OCI-LY7 (cell line): ENCODE data around the gene DLX1. TPM values are rescaled to one million over a fixed set of nuclear protein-coding genes. Genes with fewer than 3 reads are reported as not detected.
A peak's percentile ranks its signal among the peaks of the same experiment; 100 is the strongest.

Experiments used
- BruUV-seq: library from RNA; stranded (reverse); fragments of 400-500 nt; replicated peaks from 2 replicates; lab custom pipeline; 2021; lab: Mats Ljungman, UMichigan
- CTCF ChIA-PET: fragments of 300-600 bp; sonication (Branson Sonifier 250); formaldehyde crosslinking; loops from one replicate; lab custom pipeline; 2022; ENCODE audit warnings: antibody characterized with exemption; ENCODE audit not compliant: unreplicated experiment; lab: Charles Lee
- POLR2A ChIA-PET: fragments of 300-600 bp; sonication (Branson Sonifier 250); formaldehyde crosslinking; loops from one replicate; lab custom pipeline; 2022; ENCODE audit warnings: antibody characterized with exemption; lab: Charles Lee
- DNase-seq: peaks from one replicate; pipeline ENCODE4 v3.0.0-alpha.2; 2015; ENCODE audit warnings: low spot score
- H2AFZ ChIP-seq: fragments of 200-600 bp; sonication (generic), shearing (Covaris generic); 2 replicates; pipeline ENCODE4 v1.6.1; 2014; ENCODE audit warnings: mild to moderate bottlenecking, antibody characterized with exemption, low read length, moderate library complexity
- H3K27ac ChIP-seq: fragments of 200-600 bp; sonication (generic); 2 replicates; pipeline ENCODE4 v1.5.1; 2014; ENCODE audit warnings: mixed run types, low read depth, mild to moderate bottlenecking, moderate library complexity, low read length, inconsistent platforms; ENCODE audit not compliant: poor library complexity, severe bottlenecking
- H3K36me3 ChIP-seq: fragments of 200-600 bp; sonication (generic); 2 replicates; pipeline ENCODE4 v1.6.1; 2014; ENCODE audit warnings: mild to moderate bottlenecking, antibody characterized with exemption, low read length, moderate library complexity, mixed read lengths; ENCODE audit not compliant: insufficient read depth
- H3K4me1 ChIP-seq: fragments of 200-600 bp; sonication (generic); 2 replicates; pipeline ENCODE4 v1.5.1; 2014; ENCODE audit warnings: mild to moderate bottlenecking, low read length; ENCODE audit not compliant: insufficient read depth, poor library complexity, severe bottlenecking
- H3K4me2 ChIP-seq: fragments of 200-600 bp; sonication (generic); 2 replicates; pipeline ENCODE4 v1.6.1; 2014; ENCODE audit warnings: mild to moderate bottlenecking, low read length
- H3K4me3 ChIP-seq: fragments of 200-600 bp; sonication (generic); 2 replicates; pipeline ENCODE4 v1.5.1; 2014; ENCODE audit warnings: mild to moderate bottlenecking, low read depth, low read length; ENCODE audit not compliant: poor library complexity, severe bottlenecking
- H3K79me2 ChIP-seq: fragments of 200-600 bp; sonication (generic); 2 replicates; pipeline ENCODE4 v1.6.1; 2016; ENCODE audit warnings: low read depth, mild to moderate bottlenecking, low read length, moderate library complexity, mixed read lengths; ENCODE audit not compliant: insufficient read depth
- H3K9me2 ChIP-seq: fragments of 200-600 bp; sonication (generic); 2 replicates; pipeline ENCODE4 v1.6.1; 2016; ENCODE audit warnings: mild to moderate bottlenecking, low read length, mixed read lengths; ENCODE audit not compliant: insufficient read depth
- H3K9me3 ChIP-seq: fragments of 200-600 bp; sonication (generic); 2 replicates; pipeline ENCODE4 v1.6.1; 2014; ENCODE audit warnings: mild to moderate bottlenecking, mixed run types, low read length, mixed read lengths
- H4K20me1 ChIP-seq: fragments of 200-600 bp; sonication (generic); 2 replicates; pipeline ENCODE4 v1.6.1; 2014; ENCODE audit warnings: mild to moderate bottlenecking, antibody characterized with exemption, low read length, moderate library complexity, mixed read lengths; ENCODE audit not compliant: insufficient read depth
- CTCF ChIP-seq: fragments of 200-600 bp; sonication (generic); conservative IDR thresholded peaks from 2 replicates; pipeline ENCODE4 v1.5.1; 2014; ENCODE audit warnings: mild to moderate bottlenecking, antibody characterized with exemption, low read length, moderate library complexity, mixed read lengths
- EZH2phosphoT487 ChIP-seq: fragments of 200-600 bp; sonication (generic); IDR thresholded peaks from 2 replicates; pipeline ENCODE4 v1.6.1; 2018; ENCODE audit warnings: low read depth, borderline replicate concordance, mild to moderate bottlenecking, mixed run types, antibody characterized with exemption, low read length, moderate library complexity, mixed read lengths
- intact Hi-C: fragments of 100-400 bp; cut with micrococcal nuclease; formaldehyde crosslinking; loops from one replicate; pipeline ENCODE4 v1.10.0; 2022; ENCODE audit not compliant: unreplicated experiment
- total RNA-seq, 2 experiments: library from RNA; depleted of rRNA in 1 of 2; stranded (reverse); fragments of >200 nt in 1 of 2; shearing (Covaris generic) in 1 of 2; gene quantifications; 2 replicates each; pipeline ENCODE4 v1.2.3, GENCODE V29; 2014 to 2022

DLX1 gene
- total RNA-seq, 2 experiments from 2014 or later = not detected

- Histone ChIP-seq H4K20me1 (no peaks in the 10 kb centered on the region), H3K4me3 (no peak overlapping the region), H3K4me1 (peaks cover 5% of the 10 kb centered on the region), H3K79me2 (no peaks in the 10 kb centered on the region), H3K9me3 (no peaks in the 10 kb centered on the region), H3K36me3 (no peaks in the 10 kb centered on the region), H3K27ac (no peak overlapping the region), H3K4me2 (no peak overlapping the region), H3K9me2 (no peaks in the 10 kb centered on the region), H2AFZ (no peak overlapping the region)
- TF ChIP-seq EZH2phosphoT487 (no peak; the same call in 1 of the 2 replicates), CTCF (no peak)
- ChIA-PET CTCF (no interaction called here), POLR2A (interaction anchor here (0.6 kb wide), 1 partner anchor 346 kb away, joined by 3 read pairs; no protein-coding TSS in a partner anchor)
- no TSS peak for BruUV-seq
- intact Hi-C loops = no loop called here
- no peak for DNase-seq
These were observed 12.3 kb downstream of the DLX1 start for GRCh38 chr2:172097557-172098131.

- no peaks in the 10 kb centered on the region for H4K20me1 ChIP-seq
- intact Hi-C loops = no loop called here
- POLR2A ChIA-PET = no interaction called here
- H3K9me2 ChIP-seq = no peaks in the 10 kb centered on the region
- CTCF ChIA-PET = no interaction called here
- BruUV-seq = no TSS peak
- DNase-seq = no peak
- no peaks in the 10 kb centered on the region for H3K36me3 ChIP-seq
- H3K27ac ChIP-seq = no peak overlapping the region
- H3K4me1 ChIP-seq = peaks cover 5% of the 10 kb centered on the region
- no peak overlapping the region for H3K4me2 ChIP-seq
- no peak overlapping the region for H2AFZ ChIP-seq
- TF ChIP-seq EZH2phosphoT487 = no peak
- TF ChIP-seq CTCF = no peak
- no peaks in the 10 kb centered on the region for H3K9me3 ChIP-seq
- H3K4me3 ChIP-seq = no peak overlapping the region
- no peaks in the 10 kb centered on the region for H3K79me2 ChIP-seq
These were observed 13.0 kb downstream of the DLX1 start for GRCh38 chr2:172098287-172098649.

DNA sequence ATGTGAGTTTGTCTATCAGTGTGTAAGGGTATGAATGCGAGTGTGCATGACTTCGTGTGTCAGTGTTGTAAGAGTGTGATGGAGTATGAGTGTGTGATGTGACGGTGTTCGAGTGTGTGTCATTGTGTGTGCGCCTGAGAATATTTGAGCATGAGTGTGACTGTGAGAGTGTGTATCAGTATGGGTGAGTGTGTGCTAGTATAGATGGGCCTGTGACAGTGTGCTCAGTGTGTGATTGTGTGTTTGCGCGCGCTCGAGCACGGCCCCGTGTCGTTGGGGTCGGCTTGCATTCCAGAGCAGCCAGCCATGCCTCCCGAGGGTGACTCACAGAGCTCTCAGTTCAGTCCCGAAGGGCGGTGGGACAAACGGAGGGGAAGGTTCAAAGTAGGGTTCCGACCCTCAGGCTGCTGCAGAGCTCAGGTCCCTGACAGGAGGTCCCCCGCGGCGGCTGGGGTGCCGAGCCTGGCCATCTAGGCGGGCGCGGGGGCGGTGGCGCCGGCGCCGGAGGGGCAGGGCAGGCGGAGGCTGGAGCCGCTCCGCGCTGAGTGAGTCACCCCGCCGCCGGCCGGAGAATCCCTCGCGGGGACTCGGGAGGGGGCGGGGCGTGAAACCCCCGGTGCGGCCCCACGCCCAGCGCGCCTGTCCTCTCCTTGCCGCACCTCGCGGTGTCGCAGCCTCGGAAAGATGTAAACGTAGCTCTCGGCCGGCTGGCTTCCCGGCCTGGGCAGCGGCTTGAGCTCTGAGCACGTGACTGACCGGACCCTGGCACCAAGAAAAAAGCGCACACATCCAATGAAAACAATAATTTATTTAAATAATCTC, 13.6 kb downstream of the DLX1 start:
- H3K4me2 ChIP-seq = no peak overlapping the region
- no peak for DNase-seq
- H3K36me3 ChIP-seq = no peaks in the 10 kb centered on the region
- intact Hi-C loops = no loop called here
- H3K9me3 ChIP-seq = no peaks in the 10 kb centered on the region
- H3K79me2 ChIP-seq = no peaks in the 10 kb centered on the region
- H4K20me1 ChIP-seq = no peaks in the 10 kb centered on the region
- H3K9me2 ChIP-seq = no peaks in the 10 kb centered on the region
- no peak overlapping the region for H3K27ac ChIP-seq
- H2AFZ ChIP-seq = no peak overlapping the region
- TF ChIP-seq CTCF = no peak
- 0 out of 2 replicates have a peak, but pooled peaks have one; percentile 34 for TF ChIP-seq EZH2phosphoT487
- CTCF ChIA-PET = interaction anchor here (0.6 kb wide), 1 partner anchor 14 kb away, joined by 4 read pairs; the partner anchor contains the start of gene DLX1
- H3K4me3 ChIP-seq = no peak overlapping the region
- H3K4me1 ChIP-seq = peaks cover 5% of the 10 kb centered on the region
- POLR2A ChIA-PET = no interaction called here
- BruUV-seq = no TSS peak
